HepG2 (cell line): ENCODE measurements around the gene SH2D2A. TPM values are rescaled to one million over a fixed set of nuclear protein-coding genes. Genes with fewer than 3 reads are reported as not detected.

Experiments used
- ARID3A ChIP-seq: IDR thresholded peaks from 2 replicates; pipeline ENCODE4 v1.6.1; 2012; ENCODE audit warnings: low read depth, low read length, improper control_type of control experiment
- ELF4 ChIP-seq: sonication (generic); formaldehyde crosslinking; IDR thresholded peaks from 2 replicates; pipeline ENCODE4 v1.5.0; 2020; ENCODE audit warnings: missing genetic modification reagents, mild to moderate bottlenecking, moderate library complexity, borderline replicate concordance
- ZNF737 ChIP-seq: sonication (generic); formaldehyde crosslinking; IDR thresholded peaks from 2 replicates; pipeline ENCODE4 v1.5.0; 2020; ENCODE audit warnings: missing genetic modification reagents, mild to moderate bottlenecking, borderline replicate concordance
- polyA plus RNA-seq, 8 experiments: library from polyadenylated mRNA; depleted of rRNA in 3 of 8; stranded (reverse) in 7 of 8; unstranded in 1 of 8; fragments of >200 nt; fragmentation: Illumina TruSeq in 4 of 8; extraction: Trizol in 4 of 8; gene quantifications; 2 replicates each; pipeline versions ENCODE4 v1.2.1 to v1.2.3, GENCODE V29; 2011 to 2016; ENCODE audit warnings: low read depth in 4 of 8, missing spikeins in 1 of 8, mixed read lengths in 1 of 8; ENCODE audit not compliant: insufficient read depth in 1 of 8
- total RNA-seq, 5 experiments: library from RNA; depleted of rRNA; stranded (reverse); fragments of >200 nt; fragmentation: Illumina TruSeq; extraction: Trizol; gene quantifications; 2 replicates each; pipeline ENCODE4 v1.2.3, GENCODE V29; 2016; ENCODE audit warnings: low read depth in 1 of 5
- TF ChIP-seq, protein P1 (sequence below): sonication (generic); formaldehyde crosslinking; IDR thresholded peaks from one replicate; pipeline ENCODE4 v1.5.1; 2020; ENCODE audit warnings: mild to moderate bottlenecking, missing genetic modification reagents; ENCODE audit errors: not compliant biosample characterization

The SH2D2A gene
- total and polyA plus RNA-seq, 2 of the 13 experiments (the other 11 are each of a cell fraction or from before 2014, with no cell fraction given), result 0.57 to 0.73 TPM

GRCh38 chr1:156802421-156802935 lies 14.2 kb downstream of the SH2D2A start (continued):
- TF ChIP-seq ARID3A (no peak), ELF4 (CRISPR knock-in tag) (no peak), ZNF737 (CRISPR knock-in tag) (no peak)
- TF ChIP-seq, protein P1, sequence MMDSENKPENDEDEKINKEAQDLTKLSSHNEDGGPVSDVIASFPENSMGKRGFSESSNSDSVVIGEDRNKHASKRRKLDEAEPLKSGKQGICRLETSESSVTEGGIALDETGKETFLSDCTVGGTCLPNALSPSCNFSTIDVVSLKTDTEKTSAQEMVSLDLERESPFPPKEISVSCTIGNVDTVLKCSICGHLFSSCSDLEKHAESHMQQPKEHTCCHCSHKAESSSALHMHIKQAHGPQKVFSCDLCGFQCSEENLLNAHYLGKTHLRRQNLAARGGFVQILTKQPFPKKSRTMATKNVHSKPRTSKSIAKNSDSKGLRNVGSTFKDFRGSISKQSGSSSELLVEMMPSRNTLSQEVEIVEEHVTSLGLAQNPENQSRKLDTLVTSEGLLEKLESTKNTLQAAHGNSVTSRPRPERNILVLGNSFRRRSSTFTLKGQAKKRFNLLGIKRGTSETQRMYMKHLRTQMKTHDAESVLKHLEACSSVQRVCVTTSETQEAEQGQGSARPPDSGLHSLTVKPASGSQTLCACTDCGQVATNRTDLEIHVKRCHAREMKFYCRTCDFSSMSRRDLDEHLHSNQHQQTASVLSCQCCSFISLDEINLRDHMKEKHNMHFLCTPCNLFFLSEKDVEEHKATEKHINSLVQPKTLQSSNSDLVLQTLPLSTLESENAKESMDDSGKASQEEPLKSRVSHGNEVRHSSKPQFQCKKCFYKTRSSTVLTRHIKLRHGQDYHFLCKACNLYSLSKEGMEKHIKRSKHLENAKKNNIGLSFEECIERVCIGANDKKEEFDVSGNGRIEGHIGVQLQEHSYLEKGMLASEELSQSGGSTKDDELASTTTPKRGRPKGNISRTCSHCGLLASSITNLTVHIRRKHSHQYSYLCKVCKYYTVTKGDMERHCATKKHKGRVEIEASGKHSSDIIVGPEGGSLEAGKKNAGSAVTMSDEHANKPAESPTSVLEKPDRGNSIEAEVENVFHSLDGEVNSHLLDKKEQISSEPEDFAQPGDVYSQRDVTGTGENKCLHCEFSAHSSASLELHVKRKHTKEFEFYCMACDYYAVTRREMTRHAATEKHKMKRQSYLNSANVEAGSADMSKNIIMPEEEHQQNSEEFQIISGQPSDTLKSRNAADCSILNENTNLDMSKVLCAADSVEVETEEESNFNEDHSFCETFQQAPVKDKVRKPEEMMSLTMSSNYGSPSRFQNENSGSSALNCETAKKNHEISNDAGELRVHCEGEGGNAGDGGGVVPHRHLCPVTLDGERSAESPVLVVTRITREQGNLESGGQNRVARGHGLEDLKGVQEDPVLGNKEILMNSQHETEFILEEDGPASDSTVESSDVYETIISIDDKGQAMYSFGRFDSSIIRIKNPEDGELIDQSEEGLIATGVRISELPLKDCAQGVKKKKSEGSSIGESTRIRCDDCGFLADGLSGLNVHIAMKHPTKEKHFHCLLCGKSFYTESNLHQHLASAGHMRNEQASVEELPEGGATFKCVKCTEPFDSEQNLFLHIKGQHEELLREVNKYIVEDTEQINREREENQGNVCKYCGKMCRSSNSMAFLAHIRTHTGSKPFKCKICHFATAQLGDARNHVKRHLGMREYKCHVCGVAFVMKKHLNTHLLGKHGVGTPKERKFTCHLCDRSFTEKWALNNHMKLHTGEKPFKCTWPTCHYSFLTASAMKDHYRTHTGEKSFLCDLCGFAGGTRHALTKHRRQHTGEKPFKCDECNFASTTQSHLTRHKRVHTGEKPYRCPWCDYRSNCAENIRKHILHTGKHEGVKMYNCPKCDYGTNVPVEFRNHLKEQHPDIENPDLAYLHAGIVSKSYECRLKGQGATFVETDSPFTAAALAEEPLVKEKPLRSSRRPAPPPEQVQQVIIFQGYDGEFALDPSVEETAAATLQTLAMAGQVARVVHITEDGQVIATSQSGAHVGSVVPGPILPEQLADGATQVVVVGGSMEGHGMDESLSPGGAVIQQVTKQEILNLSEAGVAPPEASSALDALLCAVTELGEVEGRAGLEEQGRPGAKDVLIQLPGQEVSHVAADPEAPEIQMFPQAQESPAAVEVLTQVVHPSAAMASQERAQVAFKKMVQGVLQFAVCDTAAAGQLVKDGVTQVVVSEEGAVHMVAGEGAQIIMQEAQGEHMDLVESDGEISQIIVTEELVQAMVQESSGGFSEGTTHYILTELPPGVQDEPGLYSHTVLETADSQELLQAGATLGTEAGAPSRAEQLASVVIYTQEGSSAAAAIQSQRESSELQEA (CRISPR knock-in tag), result no peak
